Head of caudate nucleus (tissue), 42 donors: ENCODE data around the gene TLR9.

Source experiments
- DNase-seq, 42 donors: peaks; one replicate each; pipeline versions ENCODE4 v3.0.0 to v3.0.0-alpha.2; 2020 to 2021; ENCODE audit warnings: mixed read lengths in 7 of 42
- intact Hi-C: fragments of 100-400 bp; cut with DNase I; formaldehyde crosslinking; loops from one replicate; pipeline ENCODE4 v1.15.0; 2022

Gene TLR9

DNA sequence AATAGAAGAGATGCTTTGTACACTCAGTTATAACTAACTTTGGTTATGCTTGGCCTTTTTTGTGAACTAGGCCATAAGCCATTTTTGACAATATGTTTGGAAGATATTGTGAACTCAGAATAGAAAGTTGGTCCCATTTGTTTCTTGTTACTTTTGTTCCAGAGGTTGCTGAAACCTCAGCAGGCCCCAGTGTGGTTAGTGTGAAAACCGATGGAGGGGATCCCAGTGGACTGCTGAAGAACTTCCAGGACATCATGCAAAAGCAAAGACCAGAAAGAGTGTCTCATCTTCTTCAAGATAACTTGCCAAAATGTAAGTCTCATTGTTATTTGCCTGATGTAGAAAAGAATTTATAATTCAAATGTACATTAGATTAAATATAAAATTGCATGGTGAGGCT, 21.7 kb downstream of the TLR9 start:
- DNase-seq: no peak
- intact Hi-C loops: no loop called here

DNA sequence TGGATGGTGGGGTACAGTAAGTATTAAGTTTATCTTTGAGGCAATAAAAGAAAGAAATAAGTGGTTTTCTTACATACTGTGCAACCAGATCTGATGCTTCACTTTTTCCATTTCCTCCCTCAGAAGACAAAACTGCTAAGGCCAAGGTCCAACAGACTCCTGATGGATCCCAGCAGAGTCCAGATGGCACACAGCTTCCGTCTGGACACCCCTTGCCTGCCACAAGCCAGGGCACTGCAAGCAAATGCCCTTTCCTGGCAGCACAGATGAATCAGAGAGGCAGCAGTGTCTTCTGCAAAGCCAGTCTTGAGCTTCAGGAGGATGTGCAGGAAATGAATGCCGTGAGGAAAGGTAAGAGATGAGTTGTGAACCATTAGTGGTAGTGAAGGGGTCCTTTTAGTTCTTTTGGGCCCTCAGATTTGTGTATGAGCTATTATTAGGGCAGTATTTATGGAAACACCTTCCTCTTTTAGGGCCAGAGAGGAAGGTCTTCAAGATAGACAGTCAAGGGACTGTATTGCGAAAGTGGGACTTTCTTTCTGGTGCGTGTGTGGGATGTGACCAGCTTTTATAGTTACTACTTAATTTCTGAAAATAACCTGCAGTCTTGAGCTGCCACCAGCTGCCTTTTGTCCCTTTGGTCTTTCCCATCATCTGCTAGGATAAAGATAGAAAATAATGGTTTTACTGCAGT, 22.9 kb downstream of the TLR9 start:
- intact Hi-C loops: no loop called here
- DNase-seq: no peak

DNA sequence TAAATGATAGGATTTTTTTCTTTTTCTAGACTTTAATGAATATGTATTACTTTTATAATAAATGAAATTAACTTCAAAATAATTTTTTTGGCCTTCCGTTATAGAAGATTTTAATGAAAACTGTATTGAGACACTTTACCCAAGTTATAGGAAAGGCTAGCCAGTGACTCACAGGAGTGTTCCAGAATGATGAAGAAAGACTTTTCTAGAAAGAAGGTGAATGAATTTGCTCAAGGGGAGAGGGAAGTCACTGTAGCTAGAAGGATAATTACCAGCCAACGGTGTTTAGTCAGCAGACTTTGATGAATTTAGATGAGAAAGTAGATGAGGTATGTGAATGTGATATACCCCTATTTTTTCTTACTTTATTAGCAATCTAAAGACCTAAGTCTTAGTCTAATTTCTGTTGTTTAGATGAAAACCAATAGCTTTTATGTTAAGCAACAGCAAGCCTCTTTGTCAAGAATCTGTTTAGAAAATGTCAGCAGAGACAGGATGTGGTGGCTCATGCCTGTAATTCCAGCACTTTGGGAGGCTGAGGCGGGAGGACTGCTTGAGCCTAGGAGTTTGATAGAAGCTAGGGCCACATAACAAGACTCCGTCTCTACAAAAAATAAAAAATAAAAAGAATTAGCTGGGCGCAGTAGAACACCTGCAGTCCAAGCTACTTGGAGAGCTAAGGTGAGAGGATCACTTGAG, 24.3 kb downstream of the TLR9 start:
- intact Hi-C loops: no loop called here
- no peak for DNase-seq

DNA sequence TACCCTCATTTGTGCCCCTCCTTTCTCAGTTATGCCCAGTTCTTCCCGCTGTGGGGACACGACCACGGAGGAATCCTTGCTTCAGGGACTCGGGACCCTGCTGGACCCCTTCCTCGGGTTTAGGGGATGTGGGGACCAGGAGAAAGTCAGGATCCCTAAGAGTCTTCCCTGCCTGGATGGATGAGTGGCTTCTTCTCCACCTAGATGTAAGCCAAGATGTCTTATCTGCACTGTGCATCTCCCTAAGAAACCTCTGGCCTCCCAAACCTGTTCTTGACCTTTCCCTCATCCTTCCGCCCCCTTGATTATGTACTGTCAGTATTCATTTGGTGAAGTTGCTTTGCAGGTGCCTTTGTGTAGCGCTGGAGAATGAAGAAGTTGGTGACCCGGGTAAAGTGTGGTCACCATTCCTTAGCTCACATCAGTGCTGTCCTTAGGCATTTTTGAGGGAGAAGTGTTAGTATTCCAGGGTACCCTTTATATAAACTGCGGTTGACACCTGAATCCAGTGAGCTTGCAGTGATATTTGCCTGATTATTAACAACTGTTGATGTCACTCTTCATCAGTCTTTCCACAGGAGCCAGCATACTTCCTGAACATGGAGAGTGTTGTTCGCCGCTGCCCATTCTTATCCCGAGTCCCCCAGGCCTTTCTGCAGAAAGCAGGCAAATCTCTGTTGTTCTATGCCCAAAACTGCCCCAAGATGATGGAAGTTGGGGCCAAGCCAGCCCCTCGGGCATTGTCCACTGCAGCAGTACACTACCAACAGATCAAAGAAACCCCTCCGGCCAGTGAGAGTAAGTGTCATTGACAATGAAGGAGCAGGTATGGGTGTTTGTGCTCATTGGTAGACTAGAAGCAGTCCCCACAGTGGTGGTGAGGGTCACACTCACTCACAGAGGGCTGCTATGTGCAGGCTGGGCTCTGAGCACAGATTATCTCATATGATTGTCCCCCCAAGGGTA, 26.5 kb downstream of the TLR9 start:
- intact Hi-C loops: loop anchor here (5.0 kb wide), 1 partner anchor 38 kb away; the partner anchor contains the start of gene TWF2
- no peak for DNase-seq

DNA sequence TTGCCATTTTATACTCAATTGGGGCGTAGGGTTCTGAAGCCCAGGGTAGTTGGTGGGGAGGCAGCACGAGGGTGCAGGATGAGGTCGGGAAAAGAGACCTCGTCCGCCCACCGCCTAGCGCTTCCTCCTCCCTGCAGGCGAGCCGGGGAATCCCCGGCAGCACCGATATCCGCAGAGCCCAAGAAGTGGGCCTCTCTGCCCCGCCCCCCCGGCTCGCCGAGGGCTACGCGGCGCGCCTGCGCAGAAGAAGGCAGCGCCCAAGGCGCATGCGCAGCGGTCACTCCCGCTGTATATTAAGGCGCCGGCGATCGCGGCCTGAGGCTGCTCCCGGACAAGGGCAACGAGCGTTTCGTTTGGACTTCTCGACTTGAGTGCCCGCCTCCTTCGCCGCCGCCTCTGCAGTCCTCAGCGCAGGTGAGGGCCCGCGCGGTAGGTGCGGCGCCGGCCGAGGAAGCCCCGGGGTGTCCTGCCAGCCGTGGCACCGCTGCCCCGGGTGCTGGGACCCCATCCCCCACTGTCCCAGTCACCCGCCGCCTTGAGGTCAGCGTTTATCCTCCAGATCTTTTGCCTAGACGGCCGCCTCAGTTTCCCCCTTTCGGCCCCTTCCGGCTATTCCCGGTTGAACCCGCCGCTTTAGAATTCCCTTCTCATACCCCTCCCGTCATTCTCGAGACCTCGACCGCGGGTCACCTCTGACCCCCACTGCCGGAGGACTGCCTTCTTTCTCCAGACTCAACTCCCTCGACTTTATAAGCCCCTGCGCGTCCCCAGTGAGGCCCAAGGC, 27.4 kb downstream of the TLR9 start, which contains the start of gene ALAS1:
ALAS1 (plus strand) TSS at position 319 of the 784 bp plus-strand sequence. CDS start 1,082 bp downstream, outside the sequence.
- intact Hi-C loops: loop anchor here (5.0 kb wide), 1 partner anchor 39 kb away; the partner anchor contains the start of gene TWF2
- DNase-seq: peak; percentile 78 to 95 (median 90)

DNA sequence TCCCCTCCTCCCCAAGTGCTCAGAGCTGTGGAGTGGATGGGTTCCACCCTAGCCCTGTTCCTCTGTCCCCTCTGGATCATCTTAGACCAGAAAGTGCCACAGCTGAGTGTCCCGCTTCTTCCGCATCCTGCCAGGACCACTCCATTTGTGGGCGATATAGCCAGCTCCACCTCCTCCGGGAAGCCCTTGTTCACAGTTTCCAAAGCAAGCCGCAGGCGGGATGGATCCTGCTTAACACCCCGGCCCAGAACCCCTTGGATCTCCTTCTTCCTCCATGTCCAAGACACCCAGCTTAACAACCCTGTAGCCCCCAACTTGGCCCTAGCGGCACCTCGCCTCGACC, 28.0 kb downstream of the TLR9 start:
- peak in 3 of 42 donors; percentile 9 to 38 (median 26) for DNase-seq
- intact Hi-C loops: loop anchor here (5.0 kb wide), 1 partner anchor 40 kb away; the partner anchor contains the start of gene TWF2

DNA sequence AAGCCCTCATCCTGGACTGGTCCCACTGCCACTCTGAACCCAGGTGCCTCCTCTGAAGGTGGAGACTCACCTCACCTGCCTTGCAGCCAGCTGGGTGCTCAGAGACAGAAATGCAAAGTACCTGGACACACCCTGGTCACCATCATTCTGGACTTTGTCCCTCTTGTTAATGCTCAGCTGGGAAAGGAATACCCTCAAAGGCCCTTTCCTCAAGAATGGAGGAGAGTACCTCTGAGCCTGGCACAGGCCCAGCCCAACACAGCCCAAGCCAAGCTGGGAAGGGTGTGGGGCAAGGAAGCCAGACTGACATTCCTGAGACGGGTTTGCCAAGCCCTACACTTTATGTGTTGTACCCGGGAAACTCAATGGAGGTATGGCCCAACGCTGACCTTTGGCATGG, 28.5 kb downstream of the TLR9 start:
- no peak for DNase-seq
- intact Hi-C loops: loop anchor here (5.0 kb wide), 1 partner anchor 40 kb away; the partner anchor contains the start of gene TWF2

DNA sequence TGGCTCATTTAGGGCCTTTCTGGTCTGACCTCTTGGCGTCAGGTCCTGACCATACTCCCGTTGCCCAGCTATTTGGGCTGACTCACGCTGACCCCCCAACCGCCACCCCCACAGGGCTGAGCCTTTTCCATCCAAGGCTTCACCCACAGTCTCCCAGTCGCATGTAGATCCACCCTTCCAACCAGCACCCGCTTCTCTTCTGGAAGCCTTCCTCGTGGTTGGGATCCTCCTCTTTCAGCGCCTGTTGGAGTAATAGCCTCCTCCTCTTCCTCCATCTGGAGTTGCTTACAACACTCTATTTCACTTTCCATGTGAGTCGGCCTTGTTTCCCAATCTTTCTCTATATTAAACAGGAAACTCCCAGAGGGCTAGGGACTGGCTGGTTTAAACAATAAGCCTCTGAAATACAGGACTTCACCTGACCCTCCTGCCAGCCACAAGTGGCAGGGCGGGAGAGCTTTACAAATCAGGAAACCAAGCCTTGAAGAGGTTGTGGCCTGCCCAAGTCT, 29.6 kb downstream of the TLR9 start:
- intact Hi-C loops: loop anchor here (5.0 kb wide), 1 partner anchor 41 kb away; the partner anchor contains the start of gene TWF2
- no peak for DNase-seq

DNA sequence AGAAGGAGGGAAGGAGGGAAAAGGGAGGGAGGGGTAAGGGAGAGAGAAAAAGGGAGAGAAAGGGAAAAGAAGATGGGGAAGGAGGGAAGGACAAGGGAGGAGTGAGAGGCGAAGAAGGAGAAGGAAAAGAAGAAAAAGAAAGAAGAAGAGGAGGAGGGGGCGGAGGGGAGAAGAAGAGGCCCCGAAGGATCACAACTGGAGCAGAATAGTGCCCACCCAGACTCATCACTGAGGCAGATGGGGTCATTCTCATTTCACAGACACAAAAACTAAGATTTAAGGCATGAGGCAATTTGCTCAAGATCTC, 30.2 kb downstream of the TLR9 start:
- no peak for DNase-seq
- intact Hi-C loops: loop anchor here (5.0 kb wide), 1 partner anchor 42 kb away; the partner anchor contains the start of gene TWF2

DNA sequence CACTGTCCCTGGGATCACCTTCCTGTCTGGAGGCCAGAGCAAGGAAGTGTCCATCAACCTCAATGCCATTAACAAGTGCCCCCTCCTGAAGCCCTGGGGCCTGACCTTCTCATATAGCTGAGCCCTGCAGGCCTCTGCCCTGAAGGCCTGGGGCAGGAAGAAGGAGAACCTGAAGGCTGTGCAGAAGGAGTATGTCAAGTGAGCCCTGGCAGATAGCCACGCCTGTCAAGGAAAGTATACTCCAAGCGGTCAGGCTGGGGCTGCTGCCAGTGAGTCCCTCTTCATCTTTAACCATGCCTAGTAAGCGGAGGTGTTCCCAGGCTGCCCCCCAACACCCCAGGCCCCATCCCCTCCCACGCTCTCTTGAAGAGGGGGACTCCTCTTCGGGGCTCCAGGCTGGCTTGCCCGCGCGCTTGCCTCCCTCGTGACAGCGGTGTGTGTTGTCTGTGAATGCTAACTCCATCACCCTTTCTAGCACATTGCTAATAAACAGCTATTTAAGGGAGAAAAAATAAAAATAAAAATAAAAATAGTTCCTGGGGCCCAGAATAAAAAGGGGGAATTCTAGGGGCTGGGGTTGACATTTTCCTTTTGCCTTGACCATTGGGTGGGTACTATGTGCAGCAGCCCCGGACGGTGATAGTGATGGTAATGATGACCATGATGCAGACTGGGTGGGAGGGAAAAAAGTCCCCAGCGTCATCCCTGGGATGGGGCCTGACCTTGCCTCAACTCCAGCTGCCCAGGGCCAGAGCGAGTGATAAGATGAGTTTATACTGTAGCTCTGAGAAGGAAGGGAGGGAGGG, 30.8 kb downstream of the TLR9 start:
- intact Hi-C loops: loop anchor here (5.0 kb wide), 1 partner anchor 43 kb away; the partner anchor contains the start of gene TWF2

DNA sequence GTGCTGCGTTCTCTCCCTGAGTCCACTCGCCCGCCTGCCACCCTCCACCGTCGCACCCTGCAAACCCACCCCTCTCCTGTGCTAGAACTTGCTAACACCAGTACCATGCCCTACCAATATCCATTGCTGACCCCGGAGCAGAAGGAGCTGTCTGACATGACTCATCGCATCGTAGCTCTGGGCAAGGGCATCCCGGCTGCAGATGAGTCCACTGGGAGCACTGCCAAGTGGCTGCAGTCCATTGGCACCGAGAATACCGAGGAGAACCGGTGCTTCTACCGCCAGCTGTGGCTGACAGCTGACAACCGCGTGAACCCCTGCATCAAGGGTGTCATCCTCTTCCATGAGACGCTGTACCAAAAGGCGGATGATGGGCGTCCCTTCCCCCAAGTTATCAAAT, 32.4 kb downstream of the TLR9 start:
- peak; percentile 24 to 93 (median 79) for DNase-seq
- intact Hi-C loops: no loop called here

More for the DNA sequence above, 30.8 kb downstream of the TLR9 start:
- DNase-seq: no peak

DNA sequence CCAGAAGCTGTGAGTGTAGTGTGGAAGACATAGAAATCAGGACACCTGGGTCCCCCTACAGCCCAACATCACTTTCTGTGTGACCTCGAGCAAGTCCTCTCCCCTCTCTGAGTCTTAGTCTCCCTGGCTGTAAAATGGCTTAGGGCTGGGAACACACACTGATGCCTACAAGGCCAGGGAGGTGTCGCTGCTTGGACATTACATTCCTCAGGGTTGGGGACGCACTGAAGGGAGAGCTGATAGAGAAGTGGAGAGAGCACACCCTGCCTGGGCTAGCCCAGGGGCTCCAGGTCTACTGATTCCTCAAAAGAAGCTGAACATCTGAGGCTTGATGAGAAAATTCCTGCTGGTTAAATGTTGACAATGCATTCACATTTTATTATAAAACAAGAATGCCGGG, 33.8 kb downstream of the TLR9 start:
- no peak for DNase-seq
- intact Hi-C loops: no loop called here

DNA sequence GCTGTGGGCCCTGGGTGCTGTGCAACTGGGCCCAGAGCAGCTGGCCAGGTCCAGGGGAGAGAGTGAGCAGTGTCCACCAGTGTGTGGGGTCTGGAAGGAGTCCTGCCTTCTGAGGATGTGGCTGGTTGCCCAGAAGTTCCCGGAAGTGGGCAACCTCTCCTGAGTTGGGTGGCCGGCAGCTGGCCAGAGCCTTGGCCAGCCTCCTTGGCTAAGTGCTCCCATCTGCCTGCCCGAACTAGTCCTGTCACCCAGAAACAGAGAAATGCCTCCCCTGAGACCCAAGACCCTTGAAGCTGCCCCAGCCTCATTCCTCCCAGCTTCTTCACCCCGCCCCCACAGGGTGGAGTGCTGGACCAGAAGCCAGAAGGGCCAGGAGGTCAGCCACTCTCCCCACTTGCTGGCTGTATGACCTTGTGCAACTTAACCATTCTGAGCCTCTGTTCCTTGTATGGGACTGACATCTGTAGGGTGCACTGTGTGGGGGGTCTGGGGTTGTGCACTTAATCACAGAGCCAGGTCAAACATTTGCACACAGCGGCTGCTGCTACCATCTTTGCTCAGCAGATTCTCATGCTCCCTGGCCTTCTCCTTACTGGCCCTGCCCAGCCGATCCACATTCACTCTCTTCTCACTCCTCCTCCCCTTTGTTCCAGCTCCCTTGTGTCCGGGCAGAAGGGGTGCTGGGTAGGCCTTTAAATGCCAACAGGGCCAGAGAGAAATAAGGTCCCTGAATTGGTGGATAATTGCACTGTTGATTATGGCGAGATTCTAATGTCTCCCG, 35.0 kb downstream of the TLR9 start:
- intact Hi-C loops: no loop called here
- DNase-seq: peak in 41 of 42 donors; percentile 14 to 79 (median 51)

DNA sequence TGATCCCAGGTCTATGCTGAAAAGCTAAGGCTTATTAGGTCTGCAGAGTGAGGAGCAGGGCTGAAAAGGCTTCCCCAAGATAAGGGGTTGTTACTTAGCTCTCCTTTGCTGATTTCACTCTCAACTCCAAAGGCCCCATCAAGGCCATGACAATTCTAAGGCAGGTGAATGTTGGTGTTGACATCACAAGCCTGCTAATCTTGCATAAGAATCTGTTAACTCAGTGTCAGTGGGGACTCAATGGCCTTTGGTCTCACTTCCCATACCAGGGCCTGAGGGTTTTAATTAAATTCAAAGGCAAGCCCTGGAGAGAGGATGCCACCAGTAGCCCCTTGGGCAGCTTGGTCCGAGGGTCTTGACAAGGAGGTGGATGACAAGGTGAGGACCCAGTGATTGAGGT, 36.9 kb downstream of the TLR9 start:
- intact Hi-C loops: no loop called here
- no peak for DNase-seq

DNA sequence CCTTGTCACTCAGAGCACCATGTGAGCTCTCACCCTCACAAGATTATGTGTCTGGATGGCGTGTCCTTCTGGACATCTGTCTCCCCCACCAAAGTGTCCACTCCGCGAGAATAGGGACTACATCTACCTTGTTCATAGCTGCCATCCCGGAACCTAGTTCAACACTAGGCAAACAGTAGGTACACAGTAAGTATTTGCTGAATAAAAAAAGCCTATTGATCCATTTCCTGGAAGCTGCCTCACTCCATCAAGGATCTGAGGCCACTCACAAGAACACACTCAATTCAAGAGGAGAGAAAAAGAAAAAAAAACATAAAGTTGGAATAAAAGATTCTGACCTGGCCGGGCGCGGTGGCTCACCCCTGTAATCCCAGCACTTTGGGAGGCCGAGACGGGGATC, 38.7 kb downstream of the TLR9 start:
- no peak for DNase-seq
- intact Hi-C loops: no loop called here

DNA sequence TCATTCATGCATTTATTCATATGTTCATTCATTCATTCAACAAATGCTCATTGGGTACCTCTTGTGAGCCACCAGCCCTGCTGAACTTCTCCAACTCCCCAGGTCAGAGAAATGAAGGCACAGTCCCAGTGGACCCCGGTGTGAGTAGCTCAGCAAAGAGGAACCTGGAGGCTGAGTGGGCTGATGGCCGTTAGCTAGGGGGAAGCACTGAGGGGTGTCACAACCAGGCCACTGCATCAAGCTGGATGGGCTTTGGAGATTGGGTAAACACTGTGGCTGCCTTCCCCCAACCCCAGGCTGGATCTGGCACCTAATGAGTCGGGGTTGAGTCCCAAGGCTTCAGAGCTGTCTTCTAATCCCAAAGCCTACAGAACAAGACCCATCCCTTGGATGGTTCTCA, 39.6 kb downstream of the TLR9 start:
- DNase-seq: no peak
- intact Hi-C loops: no loop called here

DNA sequence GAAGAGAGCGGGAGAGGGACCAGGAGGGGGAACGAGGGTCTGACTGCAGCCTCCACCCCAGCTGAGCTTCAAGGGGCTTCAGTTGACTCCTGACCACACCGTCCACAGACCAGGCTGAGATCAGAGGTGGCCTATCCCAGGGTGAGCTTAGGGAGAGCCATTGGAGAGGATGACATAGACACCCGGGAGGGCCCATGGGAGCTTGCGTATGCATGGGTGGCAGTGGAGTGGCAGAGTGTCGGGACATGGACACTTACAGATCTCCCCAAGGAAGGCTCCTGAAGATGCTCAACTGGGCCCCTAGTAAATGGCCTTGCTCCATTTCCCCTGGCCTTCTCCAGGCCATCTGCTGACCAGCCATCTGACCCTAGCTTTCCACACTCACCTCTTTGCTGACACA, 40.1 kb downstream of the TLR9 start:
- intact Hi-C loops: no loop called here

More for the DNA sequence above, 40.1 kb downstream of the TLR9 start:
- DNase-seq: no peak
